ENCODE data around the gene FSTL4. TPM values are rescaled to one million over a fixed set of nuclear protein-coding genes. Genes with fewer than 3 reads are reported as not detected.

FSTL4 gene
- total and polyA plus RNA-seq, 2 experiments from 2014 or later, result 0.47 to 0.74 TPM

GRCh38 chr5:133266527-133266878 is 345.8 kb downstream of the FSTL4 start:
- Histone ChIP-seq H3K27me3 (no peaks in the 10 kb centered on the region), H3K27ac (no peak overlapping the region), H3K79me2 (no peaks in the 10 kb centered on the region), H3K36me3 (replicated peaks; ENCODE audit: insufficient read depth, low read depth) (no peaks in the 10 kb centered on the region), H3K4me3 (no peak overlapping the region), H4K20me1 (ENCODE audit: insufficient read depth, poor library complexity, severe bottlenecking) (no peaks in the 10 kb centered on the region), H3K9me3 (ENCODE audit: low read depth) (no peaks in the 10 kb centered on the region), H2AFZ (no peak overlapping the region), H3K4me1 (ENCODE audit: insufficient read depth) (no peaks in the 10 kb centered on the region), H3K9me2 (replicated peaks; ENCODE audit: insufficient read depth) (no peaks in the 10 kb centered on the region), H3K4me2 (no peak overlapping the region)
- TF ChIP-seq EZH2 (IDR thresholded peaks at IDR 0.05; ENCODE audit: borderline replicate concordance) (no peak), EZH2phosphoT487 (IDR thresholded peaks at IDR 0.05; ENCODE audit: low read depth, severe bottlenecking, unreplicated experiment) (no peak), CTCF (IDR thresholded peaks at IDR 0.05; ENCODE audit: poor library complexity) (no peak)
- 78% methylated on average over 2 of the region's 2 CpGs for WGBS (ENCODE audit: low lambda C conversion rate, missing lambda C conversion rate)
- no peak for DNase-seq (ENCODE audit: low spot score)

- DNase-seq (ENCODE audit: low spot score), result no peak
- Histone ChIP-seq H4K20me1 (ENCODE audit: insufficient read depth, poor library complexity, severe bottlenecking) (no peaks in the 10 kb centered on the region), H3K27ac (no peak overlapping the region), H3K79me2 (no peaks in the 10 kb centered on the region), H3K27me3 (no peaks in the 10 kb centered on the region), H2AFZ (no peak overlapping the region), H3K4me2 (no peak overlapping the region), H3K4me3 (no peak overlapping the region), H3K9me2 (replicated peaks; ENCODE audit: insufficient read depth) (no peaks in the 10 kb centered on the region), H3K9me3 (ENCODE audit: low read depth) (no peaks in the 10 kb centered on the region), H3K4me1 (ENCODE audit: insufficient read depth) (no peaks in the 10 kb centered on the region), H3K36me3 (replicated peaks; ENCODE audit: insufficient read depth, low read depth) (no peaks in the 10 kb centered on the region)
- WGBS (ENCODE audit: low lambda C conversion rate, missing lambda C conversion rate), result 77% methylated on average over 18 of the region's 18 CpGs
- no peak for TF ChIP-seq EZH2 (IDR thresholded peaks at IDR 0.05; ENCODE audit: borderline replicate concordance)
- no peak for TF ChIP-seq CTCF (IDR thresholded peaks at IDR 0.05; ENCODE audit: poor library complexity)
- TF ChIP-seq EZH2phosphoT487 (IDR thresholded peaks at IDR 0.05; ENCODE audit: low read depth, severe bottlenecking, unreplicated experiment), result no peak
These were observed 346.4 kb downstream of the FSTL4 start for GRCh38 chr5:133265720-133266526.

GRCh38 chr5:133265257-133265656 is 347.1 kb downstream of the FSTL4 start:
- no peak for DNase-seq (ENCODE audit: low spot score)
- TF ChIP-seq EZH2 (IDR thresholded peaks at IDR 0.05; ENCODE audit: borderline replicate concordance), result no peak
- TF ChIP-seq CTCF (IDR thresholded peaks at IDR 0.05; ENCODE audit: poor library complexity), result no peak
- TF ChIP-seq EZH2phosphoT487 (IDR thresholded peaks at IDR 0.05; ENCODE audit: low read depth, severe bottlenecking, unreplicated experiment), result no peak

More at GRCh38 chr5:133265257-133265656, 347.1 kb downstream of the FSTL4 start:
- Histone ChIP-seq H3K9me2 (replicated peaks; ENCODE audit: insufficient read depth) (no peaks in the 10 kb centered on the region), H2AFZ (no peak overlapping the region), H4K20me1 (ENCODE audit: insufficient read depth, poor library complexity, severe bottlenecking) (no peaks in the 10 kb centered on the region), H3K9me3 (ENCODE audit: low read depth) (no peaks in the 10 kb centered on the region), H3K4me2 (no peak overlapping the region), H3K4me3 (no peak overlapping the region), H3K36me3 (replicated peaks; ENCODE audit: insufficient read depth, low read depth) (no peaks in the 10 kb centered on the region), H3K79me2 (no peaks in the 10 kb centered on the region), H3K4me1 (ENCODE audit: insufficient read depth) (no peaks in the 10 kb centered on the region), H3K27me3 (no peaks in the 10 kb centered on the region), H3K27ac (no peak overlapping the region)
- WGBS (ENCODE audit: low lambda C conversion rate, missing lambda C conversion rate), result 86% methylated on average over 5 of the region's 5 CpGs
